GM18517 (cell line): Measurements from ENCODE around the gene LPCAT2.

ENCODE experiments used
- ATAC-seq: cut with Tn5 transposase; IDR thresholded peaks from one replicate; pipeline ENCODE4 v1.9.1; 2021; ENCODE audit warnings: mild to moderate bottlenecking, moderate library complexity; ENCODE audit not compliant: unreplicated experiment

The LPCAT2 gene

GRCh38 chr16:55508941-55509931 lies at the start of gene LPCAT2:
Gene LPCAT2 (plus strand): TSS chr16:55509072. CDS start chr16:55509182, 110 bp downstream.
- no peak for ATAC-seq

- no peak for ATAC-seq
These were observed 46.6 kb upstream of the LPCAT2 start for GRCh38 chr16:55462241-55462640.

GRCh38 chr16:55464375-55464774 lies 44.5 kb upstream of the LPCAT2 start:
- no peak for ATAC-seq

GRCh38 chr16:55465077-55465896 lies 43.6 kb upstream of the LPCAT2 start:
- ATAC-seq: peak; percentile 89

- no peak for ATAC-seq
These were observed 42.7 kb upstream of the LPCAT2 start for GRCh38 chr16:55466209-55466608.

GRCh38 chr16:55467898-55468297 lies 41.0 kb upstream of the LPCAT2 start:
- ATAC-seq: no peak

GRCh38 chr16:55468352-55468990 lies 40.4 kb upstream of the LPCAT2 start:
- no peak for ATAC-seq

- no peak for ATAC-seq
These were observed 38.9 kb upstream of the LPCAT2 start for GRCh38 chr16:55469821-55470532.

- ATAC-seq: no peak
These were observed 38.1 kb upstream of the LPCAT2 start for GRCh38 chr16:55470533-55471371.

GRCh38 chr16:55471448-55472097 lies 37.3 kb upstream of the LPCAT2 start:
- ATAC-seq: peak; percentile 59

- no peak for ATAC-seq
These were observed 35.3 kb upstream of the LPCAT2 start for GRCh38 chr16:55473587-55473986.

GRCh38 chr16:55474821-55475220 lies 34.1 kb upstream of the LPCAT2 start:
- no peak for ATAC-seq

GRCh38 chr16:55475919-55476318 lies 33.0 kb upstream of the LPCAT2 start:
- no peak for ATAC-seq

GRCh38 chr16:55476625-55477533 lies 32.0 kb upstream of the LPCAT2 start:
- ATAC-seq: no peak

- no peak for ATAC-seq
These were observed 31.1 kb upstream of the LPCAT2 start for GRCh38 chr16:55477736-55478135.

- no peak for ATAC-seq
These were observed 29.9 kb upstream of the LPCAT2 start, which contains the start of gene MMP2 for GRCh38 chr16:55478827-55479429. Gene MMP2 (plus strand): TSS chr16:55479198. CDS start chr16:55479480, 282 bp downstream.

GRCh38 chr16:55479430-55480140 lies 29.3 kb upstream of the LPCAT2 start:
- no peak for ATAC-seq
